ENCODE results near the gene RFT1. TPM values are rescaled to one million over a fixed set of nuclear protein-coding genes. Genes with fewer than 3 reads are reported as not detected.
A peak's percentile ranks its signal among the peaks of the same experiment; 100 is the strongest.
"Not testable (repeated sequence)": the region's sequence is repeated elsewhere in the genome, so short reads cannot be mapped to it uniquely, and the experiment has no call there.

The RFT1 gene
- total RNA-seq, 1 experiment from 2014 or later = 26.3 TPM

GRCh38 chr3:53054233-53054632 lies 76.0 kb downstream of the RFT1 start:
- ATAC-seq; H3K4me3 Mint-ChIP-seq; H3K27ac Mint-ChIP-seq; H3K36me3 Mint-ChIP-seq; H3K4me1 Mint-ChIP-seq; H3K27me3 Mint-ChIP-seq (ENCODE audit: low read depth); DNase-seq (ENCODE audit: low spot score); H3K9me3 Mint-ChIP-seq; POLR2A ChIA-PET: not testable (repeated sequence)
- CTCF ChIA-PET = interaction anchor here (1.1 kb wide), 1 partner anchor 19 kb away, joined by 3 read pairs; no protein-coding TSS in a partner anchor
- peak; percentile 72; the same call in 1 of the 2 replicates for TF ChIP-seq ZNF121 (CRISPR knock-in tag; IDR thresholded peaks at IDR 0.05)

GRCh38 chr3:53051929-53052328 lies 78.3 kb downstream of the RFT1 start:
- H3K36me3 Mint-ChIP-seq = no peaks in the 10 kb centered on the region
- peaks cover 21% of the 10 kb centered on the region for H3K27me3 Mint-ChIP-seq (ENCODE audit: low read depth)
- TF ChIP-seq AFF4 (CRISPR knock-in tag; IDR thresholded peaks at IDR 0.05; ENCODE audit: borderline replicate concordance) (no peak), FOXP1 (CRISPR knock-in tag; IDR thresholded peaks at IDR 0.05; ENCODE audit: borderline replicate concordance) (no peak), ZNF396 (CRISPR knock-in tag; IDR thresholded peaks at IDR 0.05; ENCODE audit: borderline replicate concordance) (no peak), PRRX2 (CRISPR knock-in tag; IDR thresholded peaks at IDR 0.05) (no peak), ZNF138 (CRISPR knock-in tag; conservative IDR thresholded peaks at IDR 0.05) (no peak), CREB1 (CRISPR knock-in tag; IDR thresholded peaks at IDR 0.05) (no peak), ATF1 (CRISPR knock-in tag; IDR thresholded peaks at IDR 0.05) (no peak), FOXP4 (CRISPR knock-in tag; IDR thresholded peaks at IDR 0.05) (no peak), ZSCAN18 (CRISPR knock-in tag; IDR thresholded peaks at IDR 0.05) (no peak), ZNF416 (CRISPR knock-in tag; IDR thresholded peaks at IDR 0.05) (no peak), JUN (CRISPR knock-in tag; IDR thresholded peaks at IDR 0.05) (no peak), IRF2 (CRISPR knock-in tag; IDR thresholded peaks at IDR 0.05; ENCODE audit: borderline replicate concordance, low read depth) (no peak)
- H3K9me3 Mint-ChIP-seq = no peaks in the 10 kb centered on the region
- H3K4me3 Mint-ChIP-seq = no peak overlapping the region
- CTCF ChIA-PET = interaction anchor here (1.1 to 1.2 kb wide), 2 partner anchors 18 to 26 kb away, joined by 3 read pairs; no protein-coding TSS in a partner anchor
- peaks cover 7% of the 10 kb centered on the region for H3K4me1 Mint-ChIP-seq
- ATAC-seq (peak; percentile 44), DNase-seq (ENCODE audit: low spot score) (no peak)
- H3K27ac Mint-ChIP-seq = no peak overlapping the region
- POLR2A ChIA-PET = no interaction called here

- TF ChIP-seq GRHL2 (CRISPR knock-in tag; IDR thresholded peaks at IDR 0.05; ENCODE audit: insufficient replicate concordance, severe bottlenecking) (no peak), STAT6 (CRISPR knock-in tag; conservative IDR thresholded peaks at IDR 0.05; ENCODE audit: low read depth) (no peak), TCF7 (CRISPR knock-in tag; IDR thresholded peaks at IDR 0.05; ENCODE audit: low read depth) (no peak), ZNF532 (CRISPR knock-in tag; IDR thresholded peaks at IDR 0.05; ENCODE audit: borderline replicate concordance) (no peak)
- Mint-ChIP-seq H3K27me3 (ENCODE audit: low read depth) (peaks cover 25% of the 10 kb centered on the region), H3K4me1 (peaks cover 9% of the 10 kb centered on the region), H3K36me3 (no peaks in the 10 kb centered on the region), H3K4me3 (no peak overlapping the region), H3K9me3 (no peaks in the 10 kb centered on the region), H3K27ac (no peak overlapping the region)
- POLR2A ChIA-PET = no interaction called here
- CTCF ChIA-PET = no interaction called here
- ATAC-seq = no peak
- DNase-seq (ENCODE audit: low spot score) = no peak
Measured at GRCh38 chr3:53049987-53050386, 80.2 kb downstream of the RFT1 start.

All from WTC11 (cell line).